OCI-LY1 (cell line): ENCODE results near the gene CTNND2.

Experiments
- CTCF ChIP-seq: fragments of 200-600 bp; sonication (generic), shearing (Covaris generic); IDR thresholded peaks from 2 replicates; pipeline ENCODE4 v1.5.1; 2017; ENCODE audit warnings: mild to moderate bottlenecking, antibody characterized with exemption, low read length, moderate library complexity, mixed read lengths
- EZH2 ChIP-seq: fragments of 200-600 bp; sonication (generic), shearing (Covaris generic); IDR thresholded peaks from 2 replicates; pipeline ENCODE4 v1.8.0; 2017; ENCODE audit warnings: borderline replicate concordance, mixed run types, mild to moderate bottlenecking, antibody characterized with exemption, low read length, moderate library complexity, mixed read lengths

DNA sequence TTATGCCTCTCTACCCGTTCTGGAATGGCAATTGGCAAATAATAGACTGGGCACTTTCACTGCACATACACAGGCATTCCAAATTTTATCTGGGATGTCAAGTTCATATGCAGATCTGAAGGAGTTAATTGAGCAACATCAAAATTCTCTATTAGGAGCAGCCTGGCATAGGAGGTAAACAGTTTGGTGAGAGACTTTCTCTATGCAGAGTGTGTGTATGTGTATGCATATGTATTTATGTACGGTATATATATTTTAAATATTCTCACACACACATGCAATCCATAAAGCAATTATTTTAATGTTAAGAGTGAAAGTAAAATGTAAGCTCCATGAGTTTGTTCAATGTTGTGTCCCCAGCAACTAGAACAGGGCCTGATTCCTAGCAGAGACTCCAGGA lies 517.8 kb downstream of the CTNND2 start:
- TF ChIP-seq CTCF (no peak), EZH2 (no peak)
